GM21447 (cell line): ENCODE results near the gene NRP1.
"Not testable (repeated sequence)": the region's sequence is repeated elsewhere in the genome, so short reads cannot be mapped to it uniquely, and the experiment has no call there.

ENCODE experiments used
- ATAC-seq: cut with Tn5 transposase; IDR thresholded peaks from one replicate; pipeline ENCODE4 v1.9.1; 2021; ENCODE audit not compliant: unreplicated experiment

Gene NRP1

DNA sequence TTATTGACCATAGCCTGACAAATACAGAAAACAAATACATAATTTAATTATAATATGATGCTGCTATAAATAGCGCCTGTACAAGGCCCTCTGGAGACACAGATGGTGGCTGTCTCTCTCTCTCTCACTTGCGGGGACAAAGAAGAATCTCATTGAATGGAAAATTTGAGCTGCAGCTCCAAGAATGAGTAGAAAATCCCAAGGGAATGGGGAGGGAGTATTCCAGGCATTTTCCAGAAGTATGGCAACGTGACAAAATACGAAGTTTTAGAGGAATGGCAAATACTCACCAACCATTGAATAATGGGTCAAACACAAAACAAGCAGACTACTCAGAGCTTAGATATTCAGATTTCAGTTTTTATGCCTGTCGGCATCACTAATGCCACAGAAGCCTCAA is 179.9 kb downstream of the NRP1 start:
- no peak for ATAC-seq

GRCh38 chr10:33153968-33154327 is 180.5 kb downstream of the NRP1 start:
- ATAC-seq: no peak

DNA sequence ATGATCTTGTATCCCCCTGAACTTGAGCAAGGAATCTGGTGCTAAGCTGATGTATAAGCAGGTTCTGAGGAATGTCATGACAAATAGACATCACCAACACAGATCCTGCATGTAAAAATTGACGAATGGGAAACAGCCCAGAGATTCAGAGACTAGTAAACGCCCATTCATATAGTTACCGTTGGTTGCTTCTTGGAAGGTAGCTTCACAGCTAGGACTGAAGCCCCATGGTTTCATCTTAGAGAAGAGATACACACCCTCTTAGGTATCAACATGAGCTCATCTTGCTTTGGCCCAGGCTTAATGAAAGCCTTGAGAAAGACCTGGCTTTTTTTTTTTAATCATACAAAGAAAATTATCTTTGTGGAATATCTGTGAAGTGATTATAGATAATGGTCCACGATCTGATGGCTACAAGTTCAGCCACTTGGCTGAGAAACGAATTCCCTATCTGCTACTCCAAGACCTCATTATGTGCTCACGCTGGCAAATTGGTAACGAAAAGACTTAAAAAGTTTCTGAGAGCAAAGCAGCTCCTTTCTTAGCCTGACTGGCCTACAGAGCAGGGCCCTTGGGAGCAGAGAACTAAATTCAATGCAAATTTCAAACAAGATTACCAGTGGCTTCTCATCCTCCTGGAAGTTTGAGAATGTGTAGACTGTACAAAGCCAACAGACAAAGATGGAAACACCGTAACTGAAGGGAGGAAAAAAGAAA is 181.1 kb downstream of the NRP1 start:
- ATAC-seq: no peak

DNA sequence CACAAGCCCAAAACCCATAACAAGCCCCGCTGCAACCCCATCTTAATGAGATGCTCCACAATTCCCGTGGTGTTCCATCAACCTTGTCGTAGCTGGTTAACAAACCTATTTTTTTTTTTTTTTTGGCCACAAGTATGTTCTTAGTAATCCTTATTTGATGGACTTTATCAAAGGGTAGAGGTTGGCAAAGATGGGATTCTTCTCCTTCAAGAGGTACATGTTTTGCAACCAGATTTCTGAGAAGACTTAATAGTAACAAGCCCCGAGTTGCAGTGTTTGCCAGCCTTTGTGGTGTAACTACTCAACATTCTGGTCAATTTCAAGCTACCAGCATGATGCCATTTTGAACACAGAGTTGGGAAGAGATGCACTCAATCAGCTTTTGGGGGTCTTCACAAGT is 181.7 kb downstream of the NRP1 start:
- no peak for ATAC-seq

DNA sequence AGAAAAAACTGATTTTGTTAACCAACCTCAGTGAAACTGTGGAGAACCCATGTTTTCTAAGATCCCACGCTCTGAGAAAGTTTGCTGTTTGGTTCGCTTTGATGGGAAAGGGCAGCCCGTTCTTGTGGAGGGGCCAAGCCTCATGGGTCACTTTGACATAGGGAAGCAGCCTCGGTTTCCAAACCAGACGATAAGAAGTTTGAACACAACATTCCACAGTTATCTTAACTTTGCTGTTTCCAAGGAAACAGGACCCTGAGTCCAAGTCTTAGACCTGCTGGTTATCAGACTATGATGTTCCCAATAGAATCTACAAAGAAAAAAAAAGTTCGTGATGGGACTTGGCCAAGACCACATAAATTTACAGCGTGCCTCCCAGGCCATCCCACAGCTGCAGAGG is 182.3 kb downstream of the NRP1 start:
- no peak for ATAC-seq

DNA sequence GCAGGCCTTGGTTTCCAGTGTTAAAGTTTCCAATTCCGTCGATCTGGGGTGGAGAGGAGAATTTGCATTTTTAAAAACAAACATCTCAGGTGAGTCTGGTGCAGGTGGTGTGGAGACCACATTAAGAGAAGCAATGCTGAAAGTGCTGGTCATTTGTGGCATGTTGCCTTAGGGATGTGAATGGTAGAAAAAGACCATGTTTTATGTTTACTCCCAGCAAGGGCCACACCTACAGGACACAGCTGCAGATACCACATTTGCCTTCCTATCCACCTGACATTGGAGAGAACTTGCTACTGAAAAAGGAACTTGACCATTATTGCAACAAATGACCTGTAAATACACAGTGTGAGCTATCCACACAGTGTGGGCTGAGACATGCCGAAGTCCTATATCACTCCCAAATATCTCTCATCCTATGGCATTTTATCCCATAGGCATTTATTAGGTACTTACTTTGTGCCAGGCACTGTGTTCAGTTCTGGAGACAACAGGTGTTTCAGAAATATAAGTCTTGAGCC is 183.1 kb downstream of the NRP1 start:
- ATAC-seq: no peak

- no peak for ATAC-seq
These were observed 183.6 kb downstream of the NRP1 start for GRCh38 chr10:33150889-33151288.

GRCh38 chr10:33150146-33150545 is 184.3 kb downstream of the NRP1 start:
- no peak for ATAC-seq

- no peak for ATAC-seq
These were observed 187.5 kb downstream of the NRP1 start for GRCh38 chr10:33147013-33147310.

- ATAC-seq: no peak
These were observed 188.1 kb downstream of the NRP1 start for GRCh38 chr10:33146189-33147012.

GRCh38 chr10:33145451-33146188 is 188.8 kb downstream of the NRP1 start:
- ATAC-seq: no peak

GRCh38 chr10:33143160-33143728 is 191.2 kb downstream of the NRP1 start:
- ATAC-seq: peak; percentile 58

DNA sequence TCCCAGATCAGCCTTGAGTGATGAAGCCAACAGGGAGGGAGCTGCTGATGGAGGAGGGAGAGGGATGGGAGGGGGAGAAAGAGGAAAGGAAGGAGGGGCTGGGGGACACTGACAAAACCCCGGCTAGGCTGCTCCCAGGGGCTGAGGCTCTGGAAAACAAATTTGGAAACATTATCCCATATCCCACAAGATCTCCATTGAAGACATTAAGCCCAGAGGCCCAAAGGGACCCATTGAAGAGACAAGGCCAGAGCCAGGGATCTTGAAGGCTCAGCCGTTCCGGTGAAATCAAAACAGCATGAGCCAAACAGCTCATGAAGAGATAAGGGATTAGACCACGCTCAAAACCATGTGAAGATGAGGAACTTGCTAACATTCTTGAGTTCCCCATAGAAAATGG is 192.2 kb downstream of the NRP1 start:
- ATAC-seq: no peak

- ATAC-seq: no peak
These were observed 193.2 kb downstream of the NRP1 start for GRCh38 chr10:33141251-33141650.

DNA sequence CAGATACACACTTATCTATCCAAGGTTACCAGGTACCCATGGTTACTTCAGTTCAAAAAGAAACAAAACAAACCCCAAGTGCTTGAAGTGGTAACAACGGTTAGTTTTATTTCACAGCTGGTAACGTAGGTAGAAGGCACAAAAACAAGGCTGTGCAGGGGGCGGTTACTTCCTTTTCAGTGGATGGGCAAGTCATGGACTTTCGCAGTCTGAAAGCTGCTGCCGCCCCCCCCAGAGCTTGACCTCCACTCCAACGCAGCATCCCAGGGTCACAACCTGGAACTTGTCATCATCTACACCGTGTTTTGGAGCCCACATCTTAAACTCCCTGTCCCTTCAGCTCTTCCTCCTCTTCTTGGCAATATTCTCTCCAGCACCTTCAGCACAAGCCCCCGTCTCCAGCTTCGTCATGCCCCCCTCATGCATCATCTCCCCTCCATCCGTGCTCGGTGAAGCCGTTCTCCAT is 195.3 kb downstream of the NRP1 start:
- no peak for ATAC-seq

- not testable (repeated sequence) for ATAC-seq
These were observed 195.8 kb downstream of the NRP1 start for GRCh38 chr10:33138686-33139085.

DNA sequence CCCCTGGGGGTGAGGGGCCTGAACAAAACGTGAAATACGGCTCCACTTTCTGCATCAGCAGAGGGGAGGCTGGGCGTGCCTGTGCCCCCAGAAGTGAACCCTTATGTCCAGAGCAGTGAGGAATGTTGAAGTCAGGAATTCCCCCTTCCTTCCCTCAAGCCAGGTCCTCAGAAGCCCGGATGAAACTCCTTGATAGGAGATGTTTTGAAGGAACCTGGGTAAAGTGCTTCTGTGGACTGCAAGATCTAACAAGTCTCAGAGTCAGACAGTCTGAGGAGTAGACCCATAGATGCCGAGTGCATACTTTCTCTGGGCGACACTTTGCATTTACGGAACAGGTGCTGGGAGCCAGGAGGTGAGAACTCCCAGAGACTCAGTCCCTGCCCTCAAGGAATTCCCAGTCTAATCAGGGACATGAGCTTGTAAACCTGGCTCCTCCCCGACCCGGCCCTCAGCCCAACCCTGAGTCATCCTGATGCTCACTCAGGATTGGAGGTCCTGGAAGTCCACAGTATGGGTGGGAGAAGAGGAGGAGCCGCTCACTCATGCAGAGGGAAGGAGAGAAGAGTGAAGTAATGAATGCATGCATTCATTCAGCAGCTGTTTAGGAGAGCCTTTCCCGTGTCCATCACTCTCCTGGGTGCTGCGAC is 197.0 kb downstream of the NRP1 start:
- no peak for ATAC-seq

DNA sequence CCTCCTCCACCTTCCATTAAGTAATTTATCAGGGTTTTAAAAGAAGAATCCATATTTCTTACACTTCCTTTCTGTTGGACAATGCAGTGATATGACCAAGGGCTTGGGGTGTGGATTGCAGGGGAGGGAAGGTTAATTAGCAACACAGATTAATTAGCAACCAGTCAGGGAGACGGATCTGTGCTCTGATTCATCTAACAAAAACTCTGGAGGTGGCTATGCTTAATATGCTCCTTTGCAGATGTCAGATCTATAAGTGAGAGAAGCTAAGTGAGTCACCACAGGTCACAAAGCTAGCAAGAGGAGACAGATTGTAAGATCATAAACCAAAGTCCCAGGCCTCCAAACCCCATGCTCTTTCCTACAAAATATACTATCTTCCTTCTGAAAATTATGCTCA is 197.7 kb downstream of the NRP1 start:
- no peak for ATAC-seq

- no peak for ATAC-seq
These were observed 198.2 kb downstream of the NRP1 start for GRCh38 chr10:33136271-33136670.

DNA sequence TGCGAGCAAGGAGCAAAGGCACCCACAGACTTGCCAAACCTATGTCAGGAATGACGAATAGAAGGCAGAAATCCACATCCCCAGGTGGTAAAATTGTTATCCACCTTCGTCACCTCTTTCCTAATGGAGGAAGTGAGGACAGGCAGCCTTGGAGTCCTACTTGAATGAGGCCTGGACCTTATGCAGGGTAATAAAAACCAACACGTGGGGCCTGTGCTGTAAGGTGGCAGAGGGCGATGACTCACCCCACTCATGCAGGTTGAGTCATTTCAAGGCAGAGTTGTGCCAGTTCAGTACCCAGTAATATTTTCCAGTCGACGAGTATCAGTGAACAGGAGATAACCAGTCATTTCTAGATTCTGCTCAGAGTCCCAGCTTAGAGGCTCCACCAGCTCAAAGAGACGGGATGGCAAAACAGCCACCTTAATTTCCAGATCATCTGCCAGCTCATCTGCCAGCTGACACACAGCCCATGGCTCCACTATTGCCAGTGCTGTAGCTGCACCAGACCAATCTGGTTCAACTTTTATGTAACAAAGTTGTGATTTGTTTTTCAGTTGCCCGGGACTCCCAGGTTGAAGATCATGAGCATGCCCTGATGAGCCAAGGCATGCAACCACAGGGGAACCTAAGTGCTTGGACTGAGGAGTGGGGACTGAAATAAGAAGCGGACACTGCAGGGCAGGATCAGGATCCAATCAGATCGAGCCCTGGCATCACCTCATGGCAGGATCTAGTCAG is 200.3 kb downstream of the NRP1 start:
- peak; percentile 77 for ATAC-seq
